GM21528 (cell line): ENCODE data around the gene S100PBP.
"Not testable (repeated sequence)": the region's sequence is repeated elsewhere in the genome, so short reads cannot be mapped to it uniquely, and the experiment has no call there.

ENCODE experiments used
- ATAC-seq: cut with Tn5 transposase; IDR thresholded peaks from one replicate; pipeline ENCODE4 v1.9.1; 2021; ENCODE audit warnings: mild to moderate bottlenecking, moderate library complexity; ENCODE audit not compliant: unreplicated experiment, low FRiP score

S100PBP gene

GRCh38 chr1:32898056-32898455 is 80.6 kb downstream of the S100PBP start:
- no peak for ATAC-seq

- no peak for ATAC-seq
Observed at GRCh38 chr1:32898958-32899357, 81.5 kb downstream of the S100PBP start.

DNA sequence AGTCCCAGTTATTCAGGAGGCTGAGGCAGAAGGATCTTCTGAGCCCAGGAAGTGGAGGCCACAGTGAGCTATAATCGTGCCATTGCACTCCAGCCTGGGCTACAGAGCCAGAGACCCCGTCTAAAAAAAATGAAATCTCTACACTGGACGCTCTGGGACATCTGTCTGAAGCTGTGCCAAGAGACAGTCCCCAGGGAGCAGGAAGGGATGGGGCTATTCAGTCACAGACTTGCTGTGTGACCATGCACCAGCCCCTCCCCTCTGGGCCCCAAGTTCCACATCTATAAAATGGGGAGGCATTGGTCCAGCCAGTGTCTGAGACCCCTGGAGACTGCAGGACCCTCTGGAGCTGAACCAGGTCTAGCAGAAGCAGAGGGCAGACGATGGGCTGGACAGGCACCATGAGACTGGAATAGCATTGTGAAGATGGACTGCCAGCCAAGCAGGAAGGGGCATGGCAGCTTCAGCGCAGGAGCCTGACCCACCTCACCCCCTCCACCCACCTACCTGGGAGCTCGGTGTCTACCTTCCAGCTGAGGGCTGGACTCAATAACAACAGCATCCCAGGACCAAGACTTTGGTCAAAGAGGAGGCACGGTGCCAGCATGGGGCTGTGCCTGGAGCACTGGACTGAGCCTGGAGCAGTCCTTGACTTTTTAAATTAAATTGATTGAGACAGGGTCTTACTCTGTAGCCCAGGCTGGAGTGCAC is 82.3 kb downstream of the S100PBP start:
- ATAC-seq: no peak

DNA sequence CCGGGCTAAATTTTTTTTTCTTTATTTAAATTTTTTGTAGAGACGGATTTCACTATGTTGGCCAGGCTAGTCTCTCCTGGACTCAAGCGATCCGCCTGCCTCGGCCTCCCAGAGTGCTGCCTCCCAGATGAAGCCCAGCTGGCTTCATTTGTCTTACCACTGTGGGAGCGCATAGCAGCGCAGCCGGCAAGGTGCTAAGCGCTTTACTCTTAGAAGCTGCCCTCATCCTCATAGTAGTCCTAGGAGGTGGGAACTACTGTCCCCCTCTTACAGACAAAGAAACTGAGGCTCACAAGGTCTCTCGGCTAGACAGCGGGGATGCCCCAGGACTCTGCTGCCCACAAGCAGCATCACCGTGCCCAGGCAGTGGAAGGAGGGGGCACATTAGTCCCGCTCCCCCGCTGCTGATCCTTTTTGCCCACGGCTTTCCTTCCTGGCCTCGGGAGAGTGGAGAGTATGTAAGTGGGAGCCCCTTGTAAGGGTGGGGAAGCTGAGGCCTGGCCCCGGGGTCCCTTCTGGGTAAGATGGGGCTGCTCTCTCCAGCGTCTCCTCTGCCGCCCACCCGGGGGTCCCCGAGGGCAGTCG is 83.0 kb downstream of the S100PBP start:
- ATAC-seq: no peak

- no peak for ATAC-seq
Observed at GRCh38 chr1:32900956-32901822, 83.7 kb downstream of the S100PBP start, which contains the start of gene TMEM54. TMEM54 (minus strand) TSS chr1:32901389; CDS start chr1:32901238, 151 bp downstream.

- ATAC-seq: no peak
Observed at GRCh38 chr1:32901823-32902534, 84.5 kb downstream of the S100PBP start.

DNA sequence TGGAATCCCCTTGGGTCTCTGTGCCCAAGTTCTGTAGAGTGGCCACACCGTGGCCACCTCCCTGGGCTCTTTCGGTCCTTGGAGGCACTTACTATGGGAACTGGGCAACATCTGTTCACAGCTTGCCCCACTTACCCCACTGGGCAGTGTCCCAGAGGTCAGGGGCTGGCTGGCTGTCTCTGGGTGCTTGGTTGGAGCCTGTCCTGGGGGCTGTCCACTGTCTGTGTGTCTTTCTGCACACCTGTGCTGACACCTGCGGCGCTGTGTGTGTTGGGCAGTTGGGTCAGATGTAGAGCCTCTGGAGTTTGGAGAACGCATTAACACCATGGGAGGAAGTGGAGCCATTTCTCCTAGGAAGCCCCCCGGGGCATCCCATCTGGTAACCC is 85.1 kb downstream of the S100PBP start:
- ATAC-seq: no peak

DNA sequence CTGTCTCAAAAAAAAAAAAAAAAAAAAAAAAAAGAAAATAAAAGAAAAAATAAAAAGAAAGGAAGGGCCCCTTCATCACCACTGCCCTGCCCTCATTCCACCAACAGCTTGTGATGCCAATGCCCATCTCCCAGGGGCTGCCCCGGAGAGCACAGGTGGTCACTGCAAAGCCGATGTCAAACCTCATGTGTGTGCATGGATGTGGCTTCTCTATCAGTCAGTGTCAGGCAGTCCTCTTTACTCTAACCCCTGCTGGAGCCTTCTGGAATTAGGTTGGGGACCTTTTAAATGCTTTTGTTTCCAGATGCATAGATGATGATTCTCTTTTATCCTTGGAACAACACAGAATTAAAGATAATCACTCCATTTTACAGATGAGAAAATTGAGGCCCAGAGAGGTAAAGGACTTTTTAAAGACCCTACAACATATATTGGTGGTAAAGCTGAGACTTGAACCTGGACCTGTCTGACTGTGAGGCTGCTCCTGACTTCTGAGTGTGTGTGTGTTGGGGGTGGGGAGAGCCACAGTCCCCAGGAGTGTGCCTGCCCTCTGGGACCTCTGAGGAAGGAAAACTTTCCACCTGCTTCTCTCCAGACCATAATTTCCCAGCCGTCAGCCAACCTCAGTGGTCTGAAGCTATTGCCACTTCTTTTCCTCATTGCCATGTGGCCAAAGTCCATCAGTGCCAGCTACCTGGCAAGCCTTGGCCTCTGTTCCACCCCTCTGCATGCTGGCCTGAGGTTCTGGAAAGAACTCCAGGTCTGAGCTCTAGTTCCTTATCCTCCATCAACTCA is 86.7 kb downstream of the S100PBP start:
- ATAC-seq: no peak

DNA sequence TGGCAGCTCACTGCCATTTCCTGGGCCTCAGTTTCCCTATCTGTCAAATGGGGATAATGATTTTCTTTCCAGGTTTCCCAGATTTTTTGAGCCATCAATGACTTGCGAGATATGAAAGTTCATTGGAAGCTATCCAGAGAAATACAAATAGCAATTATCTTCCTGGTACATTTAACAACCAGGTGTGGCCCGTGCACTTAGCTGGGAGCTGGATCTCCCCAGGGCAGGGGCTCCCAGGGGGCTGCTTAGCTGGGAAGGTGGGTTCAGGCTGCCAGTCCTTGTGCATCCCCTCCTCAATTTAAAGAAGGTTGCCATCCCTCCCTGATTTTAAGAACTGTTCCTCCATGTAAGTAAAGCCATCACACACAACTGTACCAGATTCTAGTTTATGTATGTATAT is 87.3 kb downstream of the S100PBP start:
- no peak for ATAC-seq

DNA sequence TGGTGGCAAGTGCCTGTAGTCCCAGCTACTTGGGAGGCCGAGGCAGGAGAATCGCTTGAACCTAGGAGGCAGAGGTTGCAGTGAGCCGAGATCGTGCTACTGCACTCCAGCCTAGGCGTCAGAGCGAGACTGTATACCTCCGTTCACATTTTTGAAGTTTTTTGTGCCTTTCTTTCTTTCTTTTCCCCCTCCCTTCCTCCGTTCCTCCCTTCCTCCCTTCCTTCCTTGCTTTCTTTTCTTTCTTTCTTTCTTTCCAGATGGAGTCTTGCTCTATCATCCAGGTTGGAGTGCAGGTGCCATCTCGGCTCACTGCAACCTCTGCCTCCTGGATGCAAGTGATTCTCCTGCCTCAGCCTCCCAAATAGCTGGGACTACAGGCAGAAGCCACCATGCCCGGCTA is 88.1 kb downstream of the S100PBP start:
- ATAC-seq: not testable (repeated sequence)

DNA sequence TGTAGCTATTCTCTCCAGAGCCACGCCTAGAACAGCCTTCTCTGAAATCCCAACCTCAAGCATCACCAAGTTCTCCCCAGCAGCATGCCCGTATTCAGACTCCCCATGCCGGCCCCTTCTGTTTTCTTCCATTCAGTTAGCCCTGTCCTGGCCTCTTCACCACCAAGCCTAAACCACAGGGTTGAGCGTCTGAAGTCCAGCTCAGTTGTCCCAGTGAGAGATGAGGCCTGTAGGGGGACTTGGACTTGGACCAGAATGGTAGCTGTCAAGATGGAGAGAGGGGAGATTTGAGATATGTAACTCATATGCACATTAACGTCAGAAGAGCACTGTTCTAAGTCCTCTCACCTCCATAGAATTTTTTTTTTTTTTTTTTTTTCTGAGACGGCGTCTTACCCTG is 89.2 kb downstream of the S100PBP start:
- no peak for ATAC-seq

DNA sequence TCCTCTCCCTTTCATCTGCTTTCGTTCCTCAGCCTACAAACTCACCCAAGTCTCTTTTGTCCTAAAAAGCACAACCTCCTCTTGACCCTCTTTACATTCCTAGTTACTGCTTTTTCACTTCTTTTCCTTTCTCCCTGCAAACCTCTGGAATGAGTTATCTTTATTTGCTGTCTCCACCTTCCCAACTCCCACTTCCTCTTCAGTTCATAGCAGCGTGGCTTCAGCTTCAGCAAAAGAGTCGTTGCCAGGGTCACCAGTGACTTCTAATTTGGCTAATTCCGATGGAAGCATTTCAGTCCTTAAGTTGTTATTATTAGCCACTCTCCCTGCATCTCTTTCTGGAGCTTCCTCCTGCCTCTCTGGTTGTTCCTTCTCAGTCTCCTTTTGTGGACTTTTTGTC is 90.0 kb downstream of the S100PBP start:
- ATAC-seq: no peak
